Measurements from ENCODE around the gene NRXN3. TPM values are rescaled to one million over a fixed set of nuclear protein-coding genes. Genes with fewer than 3 reads are reported as not detected.
"Not testable (repeated sequence)": the region's sequence is repeated elsewhere in the genome, so short reads cannot be mapped to it uniquely, and the experiment has no call there.

Gene NRXN3
- total RNA-seq, 2 experiments from 2014 or later, result not detected

DNA sequence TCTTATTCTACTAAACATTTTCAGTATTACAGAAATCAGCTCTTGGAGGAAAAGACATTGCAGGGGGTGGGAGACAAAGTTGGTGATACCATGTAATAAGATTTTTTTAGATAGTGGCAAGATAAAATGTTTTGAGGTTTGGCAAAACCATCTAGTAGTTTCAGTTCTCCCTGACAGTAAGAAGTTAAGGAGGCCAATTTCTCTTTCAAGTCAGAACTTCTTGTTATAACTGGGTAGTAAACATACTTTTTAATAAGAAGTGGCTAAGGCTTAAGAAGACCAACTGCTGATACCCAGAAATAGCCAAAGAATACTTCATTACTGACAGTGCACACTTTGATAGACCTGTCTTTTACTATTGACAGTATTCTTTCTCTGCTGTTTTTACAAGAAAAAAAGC lies 1588.8 kb downstream of the NRXN3 start:
- ChIA-PET CTCF (no interaction called here), POLR2A (no interaction called here)
- no peak for DNase-seq
- Mint-ChIP-seq H3K9me3 (peaks cover 11% of the 10 kb centered on the region), H3K27ac (no peak overlapping the region), H3K4me3 (no peak overlapping the region), H3K36me3 (ENCODE audit: low read depth) (no peaks in the 10 kb centered on the region), H3K4me1 (no peaks in the 10 kb centered on the region), H3K27me3 (no peaks in the 10 kb centered on the region)

DNA sequence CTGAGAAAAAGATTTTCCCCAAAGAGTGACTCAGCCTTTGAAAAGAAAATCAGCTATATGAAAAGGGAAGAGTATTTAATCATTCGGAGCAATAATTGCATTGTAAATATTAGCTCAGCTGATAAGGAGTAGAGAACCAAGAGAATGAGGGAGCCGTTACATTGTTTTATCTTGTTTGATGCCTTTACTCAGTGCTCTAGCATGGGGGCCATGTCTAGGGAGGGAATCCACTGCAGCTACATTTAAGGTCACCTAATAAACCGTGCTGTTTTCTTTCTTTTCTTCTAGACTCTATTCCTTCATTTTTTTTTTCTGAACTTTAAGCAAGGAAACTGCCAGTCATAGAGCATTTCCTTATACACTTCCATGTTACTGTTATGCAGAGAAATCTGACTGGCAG lies 1594.2 kb downstream of the NRXN3 start:
- Mint-ChIP-seq H3K27me3 (no peaks in the 10 kb centered on the region), H3K9me3 (peaks cover 12% of the 10 kb centered on the region), H3K27ac (no peak overlapping the region), H3K4me1 (no peaks in the 10 kb centered on the region), H3K4me3 (no peak overlapping the region), H3K36me3 (ENCODE audit: low read depth) (no peaks in the 10 kb centered on the region)
- CTCF ChIA-PET, result no interaction called here
- POLR2A ChIA-PET, result no interaction called here
- DNase-seq, result no peak

DNA sequence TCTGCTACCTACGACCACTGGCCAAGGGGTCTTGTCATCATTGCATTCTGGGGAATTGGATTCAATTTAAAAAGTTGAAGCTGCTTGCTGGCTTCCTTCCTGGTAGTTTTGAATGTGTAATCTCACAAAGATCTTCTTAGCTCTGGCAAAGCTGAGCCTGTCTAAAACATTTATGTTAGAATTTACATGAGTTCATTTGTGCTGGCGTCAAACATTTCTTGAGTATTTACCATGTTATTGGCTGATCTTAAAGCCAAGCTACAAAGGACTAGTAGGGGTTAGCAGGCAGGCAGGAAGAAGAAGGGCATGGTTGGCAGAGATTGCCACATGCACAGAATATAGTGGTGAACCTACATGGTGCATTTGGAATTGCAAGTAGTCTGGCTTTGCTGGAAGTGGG lies 1596.3 kb downstream of the NRXN3 start:
- POLR2A ChIA-PET, result no interaction called here
- DNase-seq, result no peak
- H3K36me3 Mint-ChIP-seq (ENCODE audit: low read depth), result no peaks in the 10 kb centered on the region
- CTCF ChIA-PET, result no interaction called here
- peaks cover 15% of the 10 kb centered on the region for H3K9me3 Mint-ChIP-seq
- no peak overlapping the region for H3K27ac Mint-ChIP-seq
- H3K4me1 Mint-ChIP-seq, result no peaks in the 10 kb centered on the region
- no peak overlapping the region for H3K4me3 Mint-ChIP-seq
- H3K27me3 Mint-ChIP-seq, result no peaks in the 10 kb centered on the region

DNA sequence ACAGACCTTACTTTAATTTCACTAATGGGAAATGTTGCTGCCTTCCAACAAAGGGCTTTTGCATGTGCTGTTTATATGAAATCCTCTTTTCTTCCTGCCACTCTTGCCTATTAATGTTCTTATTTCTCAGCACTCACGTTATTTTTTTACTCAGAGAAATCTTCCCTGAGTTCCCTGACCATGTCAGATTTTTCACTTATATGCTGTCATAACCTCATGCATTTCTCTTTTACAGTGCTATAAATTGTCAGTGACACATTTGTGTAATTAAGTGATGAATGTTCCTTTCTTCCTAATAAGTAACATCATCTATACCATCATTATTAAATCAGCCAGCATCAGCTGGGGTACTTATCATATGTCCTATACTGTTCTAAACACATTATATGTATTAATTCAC lies 1597.1 kb downstream of the NRXN3 start:
- Mint-ChIP-seq H3K4me1 (no peaks in the 10 kb centered on the region), H3K9me3 (peaks cover 15% of the 10 kb centered on the region), H3K4me3 (no peak overlapping the region), H3K27me3 (no peaks in the 10 kb centered on the region), H3K36me3 (ENCODE audit: low read depth) (no peaks in the 10 kb centered on the region), H3K27ac (no peak overlapping the region)
- ChIA-PET POLR2A (no interaction called here), CTCF (no interaction called here)
- no peak for DNase-seq

DNA sequence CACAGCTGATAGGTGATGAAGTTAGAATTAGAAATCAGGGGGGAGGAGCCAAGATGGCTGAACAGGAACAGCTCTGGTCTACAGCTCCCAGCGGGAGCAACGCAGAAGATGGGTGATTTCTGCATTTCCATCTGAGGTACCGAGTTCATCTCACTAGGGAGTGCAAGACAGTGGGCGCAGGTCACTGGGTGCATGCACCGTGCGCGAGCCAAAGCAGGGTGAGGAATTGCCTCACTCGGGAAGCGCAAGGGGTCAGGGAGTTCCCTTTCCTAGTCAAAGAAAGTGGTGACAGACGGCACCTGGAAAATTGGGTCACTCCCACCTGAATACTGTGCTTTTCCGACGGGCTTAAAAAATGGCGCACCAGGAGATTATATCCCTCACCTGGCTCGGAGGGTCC lies 1597.5 kb downstream of the NRXN3 start:
- H3K27ac Mint-ChIP-seq; DNase-seq; H3K4me3 Mint-ChIP-seq; CTCF ChIA-PET; H3K36me3 Mint-ChIP-seq (ENCODE audit: low read depth); POLR2A ChIA-PET; H3K4me1 Mint-ChIP-seq; H3K27me3 Mint-ChIP-seq: not testable (repeated sequence)
- peaks cover 12% of the 10 kb centered on the region for H3K9me3 Mint-ChIP-seq

DNA sequence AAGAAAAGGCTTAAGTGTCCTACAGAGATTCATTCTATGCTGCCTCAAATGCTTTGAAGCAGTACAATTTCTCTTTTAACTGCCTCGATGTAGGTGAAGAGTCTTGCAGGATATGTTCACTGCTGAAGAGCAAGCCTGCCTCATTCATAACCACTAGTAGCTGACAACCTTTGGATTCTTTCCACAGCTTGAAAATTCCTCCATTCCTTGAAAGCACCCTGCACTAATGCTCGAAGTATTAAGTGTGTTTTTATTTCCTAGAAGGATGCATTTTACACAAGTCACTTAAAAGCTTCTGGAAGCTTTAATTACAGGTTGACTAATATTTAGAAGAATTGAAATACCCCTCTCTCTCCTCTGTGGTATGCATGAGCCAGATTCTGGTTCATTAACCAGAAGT lies 1611.7 kb downstream of the NRXN3 start:
- H3K4me1 Mint-ChIP-seq, result no peaks in the 10 kb centered on the region
- DNase-seq, result no peak
- H3K4me3 Mint-ChIP-seq, result no peak overlapping the region
- ChIA-PET POLR2A (no interaction called here), CTCF (no interaction called here)
- no peaks in the 10 kb centered on the region for H3K36me3 Mint-ChIP-seq (ENCODE audit: low read depth)
- no peaks in the 10 kb centered on the region for H3K9me3 Mint-ChIP-seq
- H3K27ac Mint-ChIP-seq, result no peak overlapping the region
- H3K27me3 Mint-ChIP-seq, result no peaks in the 10 kb centered on the region

DNA sequence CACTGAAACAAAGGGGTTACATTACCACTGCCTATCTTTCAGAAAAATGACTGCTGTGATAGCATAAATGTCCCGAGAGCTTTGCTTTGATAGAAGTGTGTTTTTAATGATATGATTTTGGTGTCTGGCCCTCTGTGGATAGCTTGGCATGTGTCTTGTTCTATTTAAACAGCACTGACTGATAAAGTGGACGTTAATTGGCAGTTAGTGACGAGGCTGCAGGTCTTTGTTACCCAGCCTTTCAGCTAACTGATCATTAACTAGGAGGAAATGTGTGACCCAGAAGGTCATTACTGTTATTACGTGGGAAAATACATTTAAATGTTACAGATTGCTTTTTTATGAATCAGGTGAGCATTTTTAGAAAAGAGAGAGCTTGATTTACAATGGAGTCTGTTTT lies 1612.9 kb downstream of the NRXN3 start:
- DNase-seq, result no peak
- Mint-ChIP-seq H3K4me3 (no peak overlapping the region), H3K36me3 (ENCODE audit: low read depth) (no peaks in the 10 kb centered on the region), H3K27me3 (no peaks in the 10 kb centered on the region), H3K4me1 (no peaks in the 10 kb centered on the region), H3K27ac (no peak overlapping the region), H3K9me3 (no peaks in the 10 kb centered on the region)
- CTCF ChIA-PET, result no interaction called here
- POLR2A ChIA-PET, result no interaction called here

DNA sequence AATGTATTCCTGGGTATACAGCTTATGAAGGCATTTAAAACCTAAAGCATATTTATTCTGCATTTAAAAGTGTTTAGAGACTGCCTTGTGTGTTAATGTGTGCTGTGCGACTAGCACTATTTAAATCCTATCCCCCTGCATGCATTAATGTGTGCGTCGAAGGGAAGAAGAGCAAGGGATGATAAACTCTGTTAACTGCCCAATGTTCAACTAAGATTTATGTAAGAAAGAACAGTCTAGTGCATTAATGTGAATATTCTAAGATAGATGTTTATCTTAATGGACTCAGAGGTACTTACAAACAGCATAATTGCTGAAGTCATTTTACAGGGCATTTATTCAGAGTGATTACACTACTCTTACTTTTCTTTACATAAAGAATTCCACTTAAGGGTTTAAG lies 1616.3 kb downstream of the NRXN3 start:
- ChIA-PET CTCF (no interaction called here), POLR2A (no interaction called here)
- DNase-seq, result no peak
- Mint-ChIP-seq H3K4me1 (no peaks in the 10 kb centered on the region), H3K9me3 (peaks cover 7% of the 10 kb centered on the region), H3K27me3 (no peaks in the 10 kb centered on the region), H3K36me3 (ENCODE audit: low read depth) (no peaks in the 10 kb centered on the region), H3K27ac (no peak overlapping the region), H3K4me3 (no peak overlapping the region)

DNA sequence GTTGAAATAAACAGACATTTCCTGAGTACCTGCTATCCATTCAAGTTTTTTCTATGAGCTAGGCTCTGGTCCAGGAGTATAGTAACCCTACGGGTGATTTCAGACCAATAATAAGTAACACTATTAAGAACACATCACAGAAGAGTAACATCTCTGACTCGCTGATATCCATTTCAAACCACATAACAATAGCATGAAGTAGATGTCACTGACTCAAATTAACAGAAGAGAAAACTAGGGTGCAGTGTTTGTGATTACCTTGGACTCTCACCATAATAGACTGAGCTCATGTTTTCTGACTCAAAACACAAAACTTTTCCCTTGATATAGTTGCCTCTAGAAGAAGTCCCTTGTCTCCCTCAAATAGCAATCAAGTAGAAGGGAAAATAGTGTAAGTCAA lies 1618.2 kb downstream of the NRXN3 start:
- H3K9me3 Mint-ChIP-seq, result peaks cover 10% of the 10 kb centered on the region

DNA sequence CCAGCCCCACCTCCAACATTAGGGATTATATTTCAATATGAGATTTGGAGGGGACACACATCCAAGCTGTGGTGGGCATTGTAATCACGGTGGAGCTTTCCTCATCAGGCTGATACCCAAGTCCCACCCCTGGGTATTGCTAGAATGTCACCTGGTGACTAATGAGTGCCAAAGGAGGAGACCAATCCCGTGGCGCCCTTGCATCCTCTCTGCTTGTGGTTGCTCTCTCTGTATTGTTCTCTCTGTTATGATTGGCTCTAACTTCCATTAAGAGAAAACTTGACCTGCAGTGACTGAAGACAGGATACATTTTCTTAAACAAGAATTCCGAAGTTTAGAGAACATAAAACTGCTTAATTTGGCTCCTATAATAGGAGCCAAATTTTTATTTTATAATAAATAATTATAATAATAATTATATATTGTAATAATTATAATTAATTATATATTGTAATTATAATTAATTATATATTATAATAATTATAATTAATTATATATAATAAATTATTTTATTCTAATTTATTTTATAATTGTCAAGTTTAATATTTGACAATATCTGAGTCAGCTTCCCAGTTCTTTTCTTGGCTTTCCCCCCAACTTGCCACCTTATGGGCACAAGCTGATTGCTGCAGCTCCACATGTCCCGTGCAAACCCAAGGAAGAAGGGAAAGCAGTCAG lies 1621.0 kb downstream of the NRXN3 start:
- Mint-ChIP-seq H3K4me1 (no peaks in the 10 kb centered on the region), H3K4me3 (no peak overlapping the region), H3K9me3 (peaks cover 13% of the 10 kb centered on the region), H3K27ac (no peak overlapping the region), H3K36me3 (ENCODE audit: low read depth) (no peaks in the 10 kb centered on the region), H3K27me3 (no peaks in the 10 kb centered on the region)
- CTCF ChIA-PET, result no interaction called here
- POLR2A ChIA-PET, result no interaction called here
- no peak for DNase-seq

More for the DNA sequence above, 1618.2 kb downstream of the NRXN3 start:
- H3K27me3 Mint-ChIP-seq, result no peaks in the 10 kb centered on the region
- H3K27ac Mint-ChIP-seq, result no peak overlapping the region
- no peaks in the 10 kb centered on the region for H3K4me1 Mint-ChIP-seq
- DNase-seq, result no peak
- H3K36me3 Mint-ChIP-seq (ENCODE audit: low read depth), result no peaks in the 10 kb centered on the region
- POLR2A ChIA-PET, result no interaction called here
- CTCF ChIA-PET, result no interaction called here
- H3K4me3 Mint-ChIP-seq, result no peak overlapping the region

DNA sequence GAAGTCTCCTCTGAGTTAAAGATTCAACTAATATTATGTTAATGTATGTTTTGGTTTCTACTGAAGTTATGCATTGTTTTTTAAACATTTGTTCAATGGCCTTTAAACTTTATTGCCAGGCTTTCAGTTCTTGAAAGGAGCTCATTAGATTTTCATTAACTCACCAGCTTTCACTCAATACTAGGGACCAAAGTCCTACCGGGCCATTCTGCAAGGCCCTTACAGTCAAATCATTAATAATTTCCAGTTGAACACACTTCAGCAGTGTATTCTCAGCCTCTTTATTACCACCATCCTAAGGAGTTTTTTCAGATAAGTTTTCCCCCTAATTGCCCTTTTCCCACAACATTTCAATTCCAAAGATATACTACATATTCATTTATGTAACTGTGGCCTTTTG lies 1631.9 kb downstream of the NRXN3 start:
- CTCF ChIA-PET, result no interaction called here
- no peaks in the 10 kb centered on the region for H3K27me3 Mint-ChIP-seq
- H3K36me3 Mint-ChIP-seq (ENCODE audit: low read depth), result no peaks in the 10 kb centered on the region
- no peak overlapping the region for H3K4me3 Mint-ChIP-seq
- no peaks in the 10 kb centered on the region for H3K9me3 Mint-ChIP-seq
- H3K4me1 Mint-ChIP-seq, result no peaks in the 10 kb centered on the region
- no peak overlapping the region for H3K27ac Mint-ChIP-seq
- POLR2A ChIA-PET, result no interaction called here
- DNase-seq, result no peak

DNA sequence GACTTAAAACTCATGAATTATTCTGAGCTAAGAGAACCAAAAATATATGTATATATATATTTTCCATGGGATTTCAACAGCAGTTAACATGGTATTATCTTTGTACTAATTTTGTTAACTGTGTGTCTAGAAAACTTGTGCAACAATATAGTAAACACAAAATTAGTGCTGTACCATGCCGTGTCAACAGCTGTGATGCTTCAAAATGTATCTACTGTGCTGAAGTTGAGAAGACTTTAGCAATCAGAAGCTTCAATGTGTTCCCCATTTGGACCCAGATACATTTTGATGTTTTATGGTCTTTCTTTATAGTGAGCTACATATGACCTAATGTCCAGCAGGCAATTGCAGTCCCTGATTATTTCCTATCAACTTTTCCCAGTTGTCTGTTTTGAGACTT lies 1635.5 kb downstream of the NRXN3 start:
- CTCF ChIA-PET, result no interaction called here
- H3K9me3 Mint-ChIP-seq, result peaks cover 3% of the 10 kb centered on the region
- no peaks in the 10 kb centered on the region for H3K4me1 Mint-ChIP-seq
- no peak overlapping the region for H3K4me3 Mint-ChIP-seq
- POLR2A ChIA-PET, result no interaction called here
- no peak for DNase-seq
- H3K27ac Mint-ChIP-seq, result no peak overlapping the region
- H3K36me3 Mint-ChIP-seq (ENCODE audit: low read depth), result no peaks in the 10 kb centered on the region
- H3K27me3 Mint-ChIP-seq, result no peaks in the 10 kb centered on the region

DNA sequence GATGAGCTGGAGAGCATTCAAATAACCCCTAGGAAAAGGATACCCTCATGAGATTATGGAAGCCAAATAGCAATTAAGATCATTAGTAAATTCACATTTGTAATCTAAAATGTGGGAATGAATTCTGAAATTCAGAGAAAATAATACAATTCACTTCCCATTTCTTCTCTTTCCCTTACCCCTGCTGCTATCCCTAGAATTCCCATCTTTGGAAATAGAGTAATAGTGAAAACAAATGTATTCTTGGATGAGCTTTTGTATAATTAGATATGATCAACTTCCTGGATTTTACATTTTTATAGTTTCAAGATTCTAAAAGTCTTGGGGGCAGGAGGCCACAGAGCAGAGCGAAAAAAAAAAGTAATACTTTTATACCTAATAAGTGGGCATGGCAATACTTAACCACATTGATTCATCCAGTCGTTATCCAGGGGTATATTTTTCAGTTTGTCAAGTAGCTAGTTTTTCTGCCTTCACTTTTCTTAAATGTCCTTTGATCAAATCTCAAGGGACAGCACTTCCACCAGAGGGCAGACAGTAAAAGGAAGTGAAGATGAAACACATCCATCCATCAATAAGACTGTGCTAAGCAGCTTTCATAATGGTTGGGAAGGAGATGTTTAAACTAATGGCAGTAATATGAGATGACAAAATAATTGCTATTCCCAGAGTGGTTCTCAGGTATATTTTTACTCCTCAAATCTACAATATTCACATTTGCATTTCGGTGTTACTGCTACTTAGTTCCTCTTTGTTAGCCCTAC lies 1639.9 kb downstream of the NRXN3 start:
- H3K27me3 Mint-ChIP-seq, result no peaks in the 10 kb centered on the region
- H3K27ac Mint-ChIP-seq, result no peak overlapping the region
- POLR2A ChIA-PET, result no interaction called here
- H3K36me3 Mint-ChIP-seq (ENCODE audit: low read depth), result no peaks in the 10 kb centered on the region
- peaks cover 7% of the 10 kb centered on the region for H3K9me3 Mint-ChIP-seq
- no peak overlapping the region for H3K4me3 Mint-ChIP-seq
- CTCF ChIA-PET, result no interaction called here
- H3K4me1 Mint-ChIP-seq, result no peaks in the 10 kb centered on the region
- DNase-seq, result no peak

DNA sequence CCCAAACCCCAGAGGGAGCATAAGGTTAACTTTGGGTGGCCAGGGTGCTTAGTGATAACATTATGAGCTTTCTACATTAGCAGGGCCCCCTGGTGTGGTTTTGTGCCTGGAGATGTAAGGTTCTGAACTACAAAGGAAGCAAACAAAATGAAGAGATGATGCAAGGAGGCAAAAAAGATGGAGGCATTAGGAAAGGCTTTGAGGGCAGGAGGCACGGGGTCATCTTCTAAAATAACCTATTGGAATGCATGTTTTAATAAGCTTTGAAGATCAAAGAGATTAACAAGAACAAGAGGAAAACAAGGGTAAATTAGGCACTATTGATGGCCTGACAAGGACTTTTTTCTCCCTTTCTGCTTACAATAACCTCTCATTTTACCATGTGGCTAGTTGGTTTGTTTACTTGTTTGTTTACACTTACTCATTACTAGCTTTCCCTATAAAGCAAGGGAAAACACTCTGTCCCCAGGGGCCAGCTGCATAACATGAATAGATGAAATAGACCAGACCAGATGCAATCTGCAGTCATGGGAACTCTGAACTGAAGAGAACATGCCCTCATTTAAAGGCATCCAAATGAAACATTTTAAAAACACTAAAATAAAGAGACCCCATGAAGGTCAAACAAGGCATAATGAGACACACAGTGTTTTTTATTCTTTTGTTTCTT lies 1650.8 kb downstream of the NRXN3 start:
- no peaks in the 10 kb centered on the region for H3K4me1 Mint-ChIP-seq
- no peak overlapping the region for H3K4me3 Mint-ChIP-seq
- CTCF ChIA-PET, result no interaction called here
- no peak overlapping the region for H3K27ac Mint-ChIP-seq
- no peak for DNase-seq
- POLR2A ChIA-PET, result no interaction called here
- H3K9me3 Mint-ChIP-seq, result peaks cover 8% of the 10 kb centered on the region
- no peaks in the 10 kb centered on the region for H3K27me3 Mint-ChIP-seq
- no peaks in the 10 kb centered on the region for H3K36me3 Mint-ChIP-seq (ENCODE audit: low read depth)
